DMS153 (cell line): Measurements from ENCODE around the gene DPH7.
"Not testable (repeated sequence)": the region's sequence is repeated elsewhere in the genome, so short reads cannot be mapped to it uniquely, and the experiment has no call there.

Experiments used
- DNase-seq: peaks from one replicate; lab custom pipeline; 2025; lab: John Stamatoyannopoulos, UW

The DPH7 gene

DNA sequence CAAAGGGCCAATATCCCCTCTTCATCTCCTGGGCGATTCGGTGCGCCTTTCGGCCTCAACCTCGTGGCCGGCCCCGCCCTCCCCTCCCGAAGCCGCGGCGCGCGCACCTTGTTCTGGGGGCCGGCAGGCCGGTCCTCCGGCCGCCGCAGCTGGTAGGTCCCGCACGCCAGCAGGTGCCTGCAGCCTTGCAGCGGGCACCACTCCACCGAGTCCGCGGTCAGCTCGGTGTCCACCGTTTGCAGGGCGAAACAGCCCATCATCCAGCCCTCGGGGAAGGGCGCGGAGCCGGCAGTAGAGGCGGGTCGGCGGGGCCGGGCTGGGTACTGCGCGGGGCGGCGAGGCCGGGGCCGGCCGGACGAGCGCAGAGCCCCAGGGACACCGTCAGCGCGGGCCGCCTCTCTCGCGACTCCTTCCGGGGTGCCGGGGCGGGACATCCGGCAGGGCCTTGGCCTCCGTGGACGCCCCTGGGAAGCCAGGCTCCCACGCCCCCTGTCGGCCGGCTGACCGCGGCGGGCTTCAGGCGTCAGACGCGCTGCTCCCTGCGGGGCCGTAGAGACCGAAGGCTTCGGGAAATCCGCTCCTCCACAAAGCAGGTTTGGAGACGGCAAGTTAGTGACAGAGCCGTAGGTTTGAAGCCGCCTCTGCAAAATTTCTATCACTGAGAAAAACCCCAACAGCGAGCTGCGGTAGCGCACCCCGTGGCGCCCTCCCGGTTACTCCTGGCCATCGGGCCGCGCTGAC lies at the start of gene DPH7:
TSS of gene DPH7 (minus strand) at position 408 of the 741 bp plus-strand sequence. CDS start at position 260, 148 bp downstream.
- peak; percentile 74 for DNase-seq

DNA sequence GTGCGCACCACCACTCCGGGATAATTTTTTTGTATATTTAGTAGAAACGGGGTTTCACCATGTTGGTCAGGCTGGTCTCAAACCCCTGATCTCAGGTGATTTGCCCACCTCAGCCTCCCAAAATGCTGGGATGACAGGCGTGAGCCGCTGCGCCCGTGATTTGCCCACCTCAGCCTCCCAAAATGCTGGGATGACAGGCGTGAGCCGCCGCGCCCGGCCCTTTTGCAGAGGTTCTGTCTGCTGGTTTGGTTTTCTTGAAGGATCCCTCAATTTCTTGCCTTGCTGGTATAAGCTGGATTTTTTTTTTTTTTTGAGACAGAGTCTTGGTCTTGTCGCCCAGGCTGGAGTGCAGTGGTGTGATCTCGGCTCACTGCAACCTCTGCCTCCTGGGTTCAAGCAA lies 48.7 kb upstream of the DPH7 start:
- DNase-seq: not testable (repeated sequence)

DNA sequence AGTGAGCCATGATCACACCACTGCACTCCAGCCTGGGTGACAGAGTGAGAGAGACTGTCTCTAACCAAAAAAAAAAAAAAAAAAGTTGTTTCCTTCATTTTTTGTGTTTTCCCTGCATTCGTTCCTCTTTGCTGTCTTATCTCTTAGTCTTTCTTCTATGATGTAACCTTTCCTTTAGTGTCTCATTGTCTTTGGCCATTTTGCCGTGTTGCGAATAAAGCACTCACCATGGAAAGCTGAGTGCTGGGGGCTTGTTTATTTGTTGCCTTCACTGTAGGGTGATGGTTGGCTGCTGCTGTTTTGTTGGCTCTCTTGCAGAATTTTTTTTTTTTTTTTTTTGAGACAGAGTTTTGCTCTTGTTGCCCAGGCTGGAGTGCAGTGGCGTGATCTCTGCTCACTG lies 47.7 kb upstream of the DPH7 start:
- no peak for DNase-seq

DNA sequence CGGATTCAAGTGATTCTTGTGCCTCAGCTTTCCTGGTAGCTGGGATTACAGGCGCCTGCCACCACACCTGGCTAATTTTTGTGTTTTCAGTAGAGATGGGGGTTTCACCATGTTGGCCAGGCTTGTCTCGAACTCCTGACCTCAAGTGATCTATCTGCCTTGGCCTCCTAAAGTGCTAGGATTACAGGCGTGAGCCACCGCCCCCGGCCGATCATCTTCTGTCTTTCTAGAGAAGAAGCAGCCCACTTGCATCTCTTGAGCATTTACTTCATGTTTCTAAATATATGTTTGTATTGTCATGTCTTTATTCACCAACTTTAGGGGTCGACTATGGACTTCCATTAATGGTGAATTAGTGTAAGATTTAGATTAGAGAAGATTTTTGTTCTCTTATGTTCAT lies 43.5 kb upstream of the DPH7 start:
- DNase-seq: not testable (repeated sequence)

DNA sequence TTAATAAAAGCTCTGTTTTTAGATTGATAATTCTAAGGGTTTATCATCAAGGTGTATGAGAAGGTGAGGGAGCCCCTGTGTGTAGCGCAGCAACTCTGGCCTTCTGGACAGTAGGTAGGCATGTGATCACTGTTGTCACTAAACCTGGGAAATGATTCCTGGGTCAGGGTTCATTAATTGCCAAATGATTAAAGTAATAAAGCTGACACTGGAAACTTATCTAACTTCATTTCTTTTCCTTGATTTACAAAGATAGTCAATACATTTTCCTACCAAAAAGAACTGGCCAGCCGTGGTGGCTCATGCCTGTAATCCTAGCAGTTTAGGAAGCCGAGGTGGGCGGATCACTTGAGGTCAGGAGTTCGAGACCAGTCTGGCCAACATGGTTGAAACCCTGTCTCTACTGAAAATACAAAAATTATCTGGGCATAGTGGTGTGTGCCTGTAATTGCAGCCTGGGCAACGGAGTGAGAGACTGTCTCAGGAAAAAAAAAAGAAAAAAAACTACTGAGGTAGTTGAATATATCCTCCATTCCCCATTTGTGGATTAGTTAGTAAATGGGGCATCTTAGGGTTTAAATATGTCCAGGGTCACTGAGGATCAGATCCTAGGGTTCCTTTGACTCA lies 42.5 kb upstream of the DPH7 start:
- no peak for DNase-seq

DNA sequence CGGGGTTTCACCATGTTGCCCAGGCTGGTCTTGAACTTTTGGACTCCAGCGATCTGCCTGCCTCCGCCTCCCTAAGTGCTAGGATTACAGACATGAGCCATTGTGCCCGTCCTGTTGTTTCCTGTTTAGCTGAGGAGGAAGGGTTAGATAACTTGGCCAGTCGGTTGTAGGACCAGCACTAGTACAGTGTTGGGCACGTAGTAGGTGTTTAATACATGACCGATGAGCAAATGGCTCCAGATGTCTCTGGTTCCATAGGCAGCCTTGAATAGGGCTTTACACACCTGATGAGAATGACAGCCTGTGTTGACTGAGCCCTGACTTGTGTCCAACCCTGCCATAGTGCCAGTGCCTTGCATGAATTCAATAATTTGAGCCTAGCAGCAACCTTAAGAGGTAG lies 41.9 kb upstream of the DPH7 start:
- no peak for DNase-seq

DNA sequence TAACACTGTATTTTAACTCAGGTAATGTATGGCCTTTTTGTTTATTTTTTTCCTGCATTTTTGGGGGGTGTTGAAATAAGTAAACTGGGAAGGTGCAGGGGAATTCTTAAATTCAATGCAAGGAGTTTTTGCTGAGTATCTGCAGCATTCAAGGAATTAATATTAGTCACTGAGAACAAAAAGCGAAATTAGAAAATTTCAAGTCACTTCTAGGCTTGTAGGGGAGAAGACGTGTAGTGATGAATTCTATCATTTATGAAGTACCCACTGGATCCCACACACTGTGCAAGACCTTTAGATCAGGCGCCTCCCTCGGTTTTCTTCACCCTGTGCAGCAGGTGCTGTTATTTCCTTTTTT lies 41.3 kb upstream of the DPH7 start:
- DNase-seq: no peak

DNA sequence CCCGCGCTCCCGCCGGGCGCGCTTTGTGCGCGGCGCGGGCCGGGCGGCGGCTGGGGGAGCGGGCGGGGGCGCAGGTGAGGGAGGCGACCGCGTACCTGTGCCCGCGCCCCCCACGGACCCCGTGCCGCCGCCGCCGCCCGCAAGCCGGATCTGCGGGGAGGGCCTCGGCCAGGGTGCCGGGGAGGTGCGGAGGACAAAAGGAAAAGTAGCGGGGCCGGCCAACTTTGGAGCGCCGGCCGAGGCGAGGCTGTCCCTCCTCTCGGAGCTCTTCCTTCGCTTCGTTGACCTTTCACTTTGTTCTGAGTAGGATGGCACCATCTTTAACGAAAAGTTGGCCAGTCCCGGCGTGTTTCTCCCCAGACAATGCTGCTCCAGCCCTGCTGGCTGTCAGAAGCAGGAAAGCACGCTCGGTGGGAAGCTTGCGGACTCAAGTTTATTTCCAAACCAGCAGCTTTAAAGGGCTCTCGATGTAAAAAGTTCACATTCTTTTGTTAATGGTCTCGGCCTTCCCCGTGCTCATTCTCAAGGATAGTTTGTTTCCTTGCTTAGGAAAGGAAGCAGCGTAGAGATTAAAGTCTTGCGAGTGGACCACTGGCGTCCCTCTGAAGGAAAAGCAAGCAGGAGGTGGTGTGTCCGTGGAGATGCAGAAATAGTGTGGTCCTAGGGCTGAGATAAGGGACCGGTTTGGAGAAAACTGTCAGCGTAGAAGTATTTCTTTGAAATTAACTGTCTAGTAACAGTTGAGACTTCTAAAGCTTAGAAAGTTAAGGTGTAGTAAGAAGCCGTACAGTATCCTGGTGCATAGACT lies 40.7 kb upstream of the DPH7 start:
- DNase-seq: no peak

DNA sequence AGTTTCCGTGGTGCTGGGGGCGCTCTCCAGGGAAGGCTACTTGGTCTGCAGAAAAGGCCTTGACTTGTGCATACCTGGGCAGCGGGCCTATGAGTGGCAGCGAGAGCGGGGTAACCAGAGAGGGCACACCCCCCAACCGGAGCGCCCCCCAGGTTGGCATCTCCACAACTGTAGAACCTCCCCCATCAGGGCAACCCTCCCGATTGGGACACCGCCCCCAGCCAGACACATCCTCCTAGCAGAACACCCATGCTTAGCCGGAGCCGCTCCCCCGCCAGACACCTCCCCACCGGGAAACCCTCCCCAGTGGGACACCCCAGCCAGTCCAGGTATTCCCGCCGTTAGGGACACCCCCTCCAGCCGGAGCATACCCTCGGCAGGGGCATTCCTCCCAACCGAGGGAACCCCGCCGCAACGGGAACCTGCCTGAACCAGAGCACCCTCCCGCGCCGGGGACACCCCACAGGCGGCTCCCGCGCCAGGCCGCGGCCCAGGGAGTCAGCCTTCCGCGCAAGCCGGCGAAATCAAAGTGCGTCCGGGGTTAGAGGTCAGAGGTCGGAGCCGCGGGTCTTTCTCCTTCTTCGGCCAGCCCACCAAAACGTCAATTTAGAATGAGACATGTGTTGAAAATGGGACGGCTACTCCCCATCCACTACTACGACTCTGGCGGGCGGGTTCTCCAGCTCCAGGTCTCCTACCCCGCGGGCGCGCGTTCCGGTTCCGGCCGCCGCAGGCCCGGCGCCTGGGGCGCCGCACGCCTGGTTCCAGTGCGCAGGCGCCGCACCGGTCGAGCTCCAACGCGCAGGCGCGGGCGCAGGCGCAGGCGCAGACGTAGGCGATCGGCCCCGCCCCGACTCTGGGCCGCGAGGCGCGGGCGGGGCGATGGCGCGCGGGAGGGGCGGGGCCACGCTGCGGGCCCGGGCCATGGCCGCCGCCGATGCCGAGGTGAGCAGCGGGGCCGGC lies 39.7 kb upstream of the DPH7 start, which contains the start of gene EHMT1:
TSS of gene EHMT1 (plus strand) at position 901 of the 963 bp plus-strand sequence. CDS start at position 925, 24 bp downstream.
- peak; percentile 73 for DNase-seq

DNA sequence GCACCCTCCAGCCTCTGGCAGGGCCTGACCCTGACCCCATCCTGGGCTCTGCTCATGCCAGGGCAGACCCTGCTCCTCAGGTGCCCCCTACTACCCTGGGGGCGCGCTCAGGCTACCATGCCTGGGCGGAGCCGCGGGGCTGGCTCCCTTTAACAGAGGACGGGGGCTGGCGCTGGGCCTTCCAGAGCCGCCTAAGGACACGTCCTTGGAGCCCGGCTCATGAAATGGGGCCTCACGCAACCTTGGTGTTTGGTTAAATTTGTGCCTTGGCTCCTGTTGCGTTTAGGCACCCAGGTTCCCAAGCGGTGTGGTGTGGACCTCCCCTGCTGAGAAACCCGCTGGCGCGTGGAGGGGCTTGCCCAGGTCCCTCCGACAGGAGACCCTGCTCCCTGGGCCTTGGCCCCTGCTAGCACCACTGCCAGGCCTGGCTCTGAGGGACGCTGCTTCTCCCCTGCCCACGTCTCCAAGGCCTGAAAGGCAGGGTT lies 36.7 kb upstream of the DPH7 start:
- DNase-seq: no peak

DNA sequence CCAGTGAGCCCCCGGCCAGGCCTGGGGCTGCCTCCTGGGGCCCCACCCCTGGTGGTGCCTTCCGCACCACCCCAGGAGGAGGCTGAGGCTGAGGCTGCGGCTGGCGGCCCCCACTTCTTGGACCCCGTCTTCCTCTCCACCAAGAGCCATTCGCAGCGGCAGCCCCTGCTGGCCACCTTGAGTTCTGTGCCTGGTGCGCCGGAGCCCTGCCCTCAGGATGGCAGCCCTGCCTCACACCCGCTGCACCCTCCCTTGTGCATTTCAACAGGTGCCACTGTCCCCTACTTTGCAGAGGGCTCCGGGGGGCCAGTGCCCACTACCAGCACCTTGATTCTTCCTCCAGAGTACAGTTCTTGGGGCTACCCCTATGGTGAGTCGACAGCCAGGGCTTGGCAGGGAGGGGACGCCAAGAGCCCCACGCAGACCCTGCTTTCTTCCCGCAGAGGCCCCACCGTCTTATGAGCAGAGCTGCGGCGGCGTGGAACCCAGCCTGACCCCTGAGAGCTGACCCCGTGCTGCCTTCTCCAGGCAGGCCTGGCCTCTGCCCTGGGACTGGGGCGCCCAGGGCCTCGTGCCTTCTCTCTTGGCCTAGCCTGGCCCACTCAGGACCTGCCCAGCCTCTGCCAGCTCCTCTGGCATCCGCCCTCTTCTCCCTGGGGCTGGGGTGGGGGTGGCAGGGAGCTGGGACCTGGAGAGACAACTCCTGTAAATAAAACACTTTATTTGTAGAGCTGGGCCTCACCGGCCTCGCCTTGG lies 36.1 kb upstream of the DPH7 start:
- DNase-seq: no peak

DNA sequence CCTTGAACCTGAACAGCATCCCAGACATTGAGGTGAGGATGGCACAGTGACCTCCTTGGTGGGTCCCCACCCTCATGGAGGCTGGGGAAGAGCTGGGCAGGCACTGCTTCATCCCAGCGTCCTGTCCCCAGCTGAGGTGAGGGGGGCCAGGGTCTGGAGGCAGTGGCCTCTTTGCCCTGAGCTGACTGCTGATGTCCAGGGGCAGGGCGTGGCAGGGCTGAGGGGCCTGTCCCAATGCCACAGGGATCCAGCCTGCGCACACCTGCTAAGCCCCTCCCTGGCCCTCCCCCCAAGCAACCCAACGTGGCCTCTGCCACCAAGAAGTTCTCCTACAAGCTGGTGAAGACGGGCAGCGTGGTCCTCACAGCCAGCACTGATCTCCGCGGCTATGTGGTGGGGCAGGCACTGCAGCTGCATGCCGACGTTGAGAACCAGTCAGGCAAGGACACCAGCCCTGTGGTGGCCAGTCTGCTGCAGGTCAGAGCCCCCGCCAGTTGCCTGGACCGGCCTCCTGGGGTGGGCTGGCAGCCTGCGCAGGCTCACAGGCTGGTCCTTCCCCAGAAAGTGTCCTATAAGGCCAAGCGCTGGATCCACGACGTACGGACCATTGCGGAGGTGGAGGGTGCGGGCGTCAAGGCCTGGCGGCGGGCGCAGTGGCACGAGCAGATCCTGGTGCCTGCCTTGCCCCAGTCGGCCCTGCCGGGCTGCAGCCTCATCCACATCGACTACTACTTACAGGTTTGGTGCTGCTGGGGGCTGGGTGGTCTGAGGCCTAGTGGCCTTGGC lies 35.2 kb upstream of the DPH7 start:
- no peak for DNase-seq

DNA sequence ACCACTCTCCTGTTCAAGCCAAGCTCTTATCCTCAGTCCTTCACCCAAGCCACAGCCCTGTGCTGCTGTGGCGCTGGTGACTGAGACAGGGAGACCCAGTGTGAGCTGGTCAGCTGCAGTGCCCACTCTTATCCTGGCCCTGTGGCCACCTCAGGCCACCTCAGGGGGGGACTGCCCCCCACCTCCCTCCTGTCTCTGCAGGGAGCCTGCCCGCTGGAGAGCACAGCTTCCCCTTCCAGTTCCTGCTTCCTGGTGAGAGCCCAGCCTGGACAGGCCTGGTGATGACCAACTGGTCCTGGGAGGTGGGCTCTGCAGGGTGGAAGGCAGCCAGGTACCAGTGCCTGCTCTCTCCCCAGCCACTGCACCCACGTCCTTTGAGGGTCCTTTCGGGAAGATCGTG lies 34.5 kb upstream of the DPH7 start:
- no peak for DNase-seq

DNA sequence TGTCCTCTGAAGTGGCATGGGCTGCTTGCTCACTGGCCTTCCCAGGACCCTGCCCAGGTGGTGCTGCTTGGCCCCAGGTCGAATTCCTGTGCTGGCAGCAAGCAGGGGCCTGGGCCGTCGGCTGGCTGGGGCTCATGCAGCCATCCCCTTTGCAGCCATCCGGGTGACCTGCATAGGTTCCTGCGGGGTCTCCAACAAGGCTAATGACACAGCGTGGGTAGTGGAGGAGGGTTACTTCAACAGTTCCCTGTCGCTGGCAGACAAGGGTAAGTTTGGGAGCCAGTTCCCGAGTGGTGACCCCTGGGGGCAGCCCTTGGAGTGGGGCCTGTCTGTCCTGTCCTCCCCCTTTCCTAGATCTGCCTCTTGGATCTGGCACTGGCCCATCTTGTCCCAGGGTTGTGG lies 34.0 kb upstream of the DPH7 start:
- DNase-seq: no peak

DNA sequence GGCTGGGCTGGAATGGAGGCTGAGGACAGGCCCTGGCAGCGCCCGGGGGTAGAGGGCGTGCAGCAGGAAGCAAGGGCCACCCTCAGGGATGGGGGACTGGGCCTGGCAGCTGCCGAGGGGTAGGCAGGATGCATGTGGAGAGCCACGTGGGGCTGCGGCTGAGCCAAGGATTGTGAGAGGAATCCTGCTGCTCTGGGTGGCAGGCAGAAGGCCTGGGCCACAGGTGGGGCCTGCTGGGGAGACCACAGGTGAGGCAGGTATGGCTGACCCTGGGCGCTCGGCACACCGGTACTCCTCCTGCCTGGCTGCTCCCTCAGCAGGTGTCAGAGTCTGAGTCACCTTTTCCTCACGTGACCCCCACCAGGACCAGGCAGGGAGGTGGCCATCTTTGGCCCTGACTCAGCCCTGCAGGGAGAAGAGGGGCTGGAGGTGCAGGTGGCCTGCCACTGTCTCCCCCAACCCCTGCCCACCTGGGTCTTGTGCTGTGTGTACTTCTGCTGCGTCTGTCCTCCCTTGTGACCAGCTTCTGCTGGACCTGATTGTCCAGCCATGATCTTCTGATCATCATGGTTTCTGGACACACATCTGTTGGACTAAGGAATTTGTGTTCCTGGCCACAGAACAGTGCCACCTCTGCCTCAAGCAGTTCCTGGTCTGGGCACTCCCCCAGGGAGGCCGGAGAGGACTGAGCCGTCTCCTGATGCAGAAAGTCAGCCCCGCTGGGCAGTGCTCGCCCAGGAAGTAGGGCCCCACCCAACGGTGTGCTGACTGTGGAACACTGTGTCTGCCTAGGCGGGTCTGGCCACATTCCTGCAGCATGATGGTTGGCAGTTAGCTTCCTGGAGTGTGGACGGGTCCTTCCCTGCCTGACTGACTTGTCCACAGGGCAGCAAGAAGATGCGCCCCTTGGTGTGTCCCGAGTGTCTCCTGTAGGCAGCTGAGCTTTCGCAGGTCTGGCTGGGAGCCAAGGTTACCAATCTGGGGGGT lies 33.2 kb upstream of the DPH7 start:
- DNase-seq: peak; percentile 57

DNA sequence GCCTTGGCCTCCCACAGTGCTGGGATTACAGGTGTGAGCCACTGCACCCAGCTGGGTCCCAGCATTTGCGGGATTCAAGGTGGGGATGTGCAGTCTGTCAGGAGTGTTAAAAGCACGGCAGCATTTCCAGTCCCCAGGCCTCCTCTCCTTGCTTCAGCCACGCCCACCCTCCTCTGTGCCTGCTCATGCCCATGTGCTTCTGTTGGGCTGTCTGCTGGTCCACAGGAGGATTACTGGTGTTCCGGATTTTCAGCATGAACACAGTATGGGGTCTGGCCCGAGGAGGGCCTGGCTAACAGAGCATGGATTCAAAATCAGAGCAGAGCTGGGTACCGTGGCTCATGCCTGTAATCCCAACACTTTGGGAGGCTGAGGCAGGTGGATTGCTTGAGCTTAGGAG lies 32.2 kb upstream of the DPH7 start:
- DNase-seq: no peak

DNA sequence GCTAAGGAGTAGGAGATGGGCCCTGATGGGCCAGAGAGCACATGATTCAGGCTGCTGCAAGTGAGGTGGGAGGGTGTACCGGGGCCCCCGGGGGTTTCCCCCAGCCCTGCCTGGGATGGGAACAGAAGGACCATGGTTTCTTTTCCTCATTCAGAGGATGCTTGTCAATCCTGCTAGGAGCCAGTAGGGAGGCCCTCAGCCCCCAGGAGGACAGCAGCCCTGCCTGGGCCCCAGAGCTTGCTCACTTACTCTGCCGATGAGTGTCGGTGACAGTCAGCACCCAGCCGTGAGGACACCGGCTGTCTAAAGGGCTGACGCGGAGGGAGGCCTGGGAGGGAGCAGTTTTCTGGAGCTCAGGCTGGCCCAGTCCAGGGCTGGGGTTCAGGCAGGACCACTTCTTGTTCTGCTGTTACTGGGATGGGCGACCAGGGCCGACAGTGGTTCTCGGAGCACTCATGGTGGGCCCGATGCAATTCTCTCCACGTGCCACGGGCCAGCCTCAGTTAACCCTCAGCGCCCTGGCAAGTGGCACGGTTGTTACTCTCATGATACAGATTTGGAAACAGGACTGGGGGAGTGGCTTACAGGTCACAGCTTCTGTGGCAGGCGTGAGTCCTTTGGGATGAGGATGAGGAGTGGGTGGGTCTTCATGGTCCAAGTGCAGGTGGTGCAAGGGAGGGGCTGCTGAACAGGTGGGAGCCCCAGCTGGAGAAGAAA lies 28.6 kb upstream of the DPH7 start:
- DNase-seq: no peak

DNA sequence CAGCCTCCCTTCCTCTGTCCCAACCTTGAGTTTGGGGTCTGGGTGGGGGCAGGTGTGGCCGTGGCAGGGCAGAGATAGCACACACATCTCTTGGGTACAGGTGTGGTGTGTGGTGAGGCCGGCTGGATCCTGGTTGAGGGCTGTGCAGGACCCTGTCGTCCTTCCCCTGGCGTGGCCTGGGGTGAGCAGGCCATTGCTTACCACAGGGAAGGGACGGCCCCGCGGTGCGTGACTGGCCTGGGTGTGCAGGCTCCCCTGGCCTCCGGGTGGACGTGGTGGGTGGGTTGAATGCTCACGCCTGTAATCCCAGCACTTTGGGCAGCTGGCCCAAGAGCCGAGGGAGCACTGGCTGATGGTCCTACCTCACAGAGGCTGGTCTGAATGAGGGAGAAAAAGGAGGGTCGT lies 28.0 kb upstream of the DPH7 start:
- DNase-seq: no peak
